ENCODE measurements around the gene FBXL16.

FBXL16 gene

DNA sequence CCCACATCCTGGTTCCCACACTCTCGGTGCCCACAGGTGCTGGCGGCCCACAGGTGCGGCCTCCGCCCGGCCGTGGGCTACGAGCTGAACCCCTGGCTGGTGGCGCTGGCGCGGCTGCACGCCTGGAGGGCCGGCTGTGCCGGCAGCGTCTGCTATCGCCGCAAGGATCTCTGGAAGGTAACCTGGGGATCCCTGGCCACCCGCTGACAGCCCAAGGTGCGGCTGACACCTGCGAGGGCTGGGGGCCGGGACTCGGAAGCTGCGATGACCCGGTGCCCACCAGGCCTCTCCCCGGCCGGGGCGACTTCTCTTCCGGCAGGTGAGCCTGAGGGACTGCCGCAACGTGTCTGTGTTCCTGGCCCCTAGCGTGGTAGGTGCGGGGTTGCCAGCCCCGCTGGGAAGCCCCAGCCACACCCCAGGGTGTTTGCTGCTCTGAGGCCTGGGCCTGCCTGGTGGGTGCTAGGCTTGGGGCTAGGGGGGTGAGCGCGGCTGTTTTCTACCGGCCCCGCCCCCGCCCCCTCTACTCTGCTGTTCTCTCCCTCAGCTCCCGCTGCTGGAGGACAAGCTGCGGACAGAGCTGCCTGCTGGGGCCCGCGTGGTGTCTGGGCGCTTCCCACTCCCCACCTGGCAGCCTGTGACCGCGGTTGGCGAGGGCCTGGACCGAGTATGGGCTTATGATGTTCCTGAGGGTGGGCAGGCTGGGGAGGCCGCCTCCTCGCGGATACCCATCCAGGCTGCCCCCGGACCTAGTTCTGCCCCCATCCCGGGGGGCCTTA lies 16.4 kb upstream of the FBXL16 start:
- TF ChIP-seq, protein P1, sequence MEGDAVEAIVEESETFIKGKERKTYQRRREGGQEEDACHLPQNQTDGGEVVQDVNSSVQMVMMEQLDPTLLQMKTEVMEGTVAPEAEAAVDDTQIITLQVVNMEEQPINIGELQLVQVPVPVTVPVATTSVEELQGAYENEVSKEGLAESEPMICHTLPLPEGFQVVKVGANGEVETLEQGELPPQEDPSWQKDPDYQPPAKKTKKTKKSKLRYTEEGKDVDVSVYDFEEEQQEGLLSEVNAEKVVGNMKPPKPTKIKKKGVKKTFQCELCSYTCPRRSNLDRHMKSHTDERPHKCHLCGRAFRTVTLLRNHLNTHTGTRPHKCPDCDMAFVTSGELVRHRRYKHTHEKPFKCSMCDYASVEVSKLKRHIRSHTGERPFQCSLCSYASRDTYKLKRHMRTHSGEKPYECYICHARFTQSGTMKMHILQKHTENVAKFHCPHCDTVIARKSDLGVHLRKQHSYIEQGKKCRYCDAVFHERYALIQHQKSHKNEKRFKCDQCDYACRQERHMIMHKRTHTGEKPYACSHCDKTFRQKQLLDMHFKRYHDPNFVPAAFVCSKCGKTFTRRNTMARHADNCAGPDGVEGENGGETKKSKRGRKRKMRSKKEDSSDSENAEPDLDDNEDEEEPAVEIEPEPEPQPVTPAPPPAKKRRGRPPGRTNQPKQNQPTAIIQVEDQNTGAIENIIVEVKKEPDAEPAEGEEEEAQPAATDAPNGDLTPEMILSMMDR (IDR thresholded peaks at IDR 0.05): no peak
- peaks cover 19 to 29% of the 10 kb centered on the region in 2 experiments for H3K4me1 ChIP-seq (ENCODE audit: control insufficient read depth in 1 of 2, insufficient read depth in 1 of 2, low read depth in 1 of 2, low read length in 1 of 2)
- no peaks in the 10 kb centered on the region for H3K9me3 ChIP-seq
- peak overlapping the region; percentile 76 to 78 for H3K4me3 ChIP-seq (ENCODE audit: low read depth in 1 of 2, low read length in 1 of 2)
- H3K27me3 ChIP-seq: peaks cover 68% of the 10 kb centered on the region
- peak overlapping the region; percentile 69 for H3K27ac ChIP-seq
- H3K36me3 ChIP-seq: no peaks in the 10 kb centered on the region

DNA sequence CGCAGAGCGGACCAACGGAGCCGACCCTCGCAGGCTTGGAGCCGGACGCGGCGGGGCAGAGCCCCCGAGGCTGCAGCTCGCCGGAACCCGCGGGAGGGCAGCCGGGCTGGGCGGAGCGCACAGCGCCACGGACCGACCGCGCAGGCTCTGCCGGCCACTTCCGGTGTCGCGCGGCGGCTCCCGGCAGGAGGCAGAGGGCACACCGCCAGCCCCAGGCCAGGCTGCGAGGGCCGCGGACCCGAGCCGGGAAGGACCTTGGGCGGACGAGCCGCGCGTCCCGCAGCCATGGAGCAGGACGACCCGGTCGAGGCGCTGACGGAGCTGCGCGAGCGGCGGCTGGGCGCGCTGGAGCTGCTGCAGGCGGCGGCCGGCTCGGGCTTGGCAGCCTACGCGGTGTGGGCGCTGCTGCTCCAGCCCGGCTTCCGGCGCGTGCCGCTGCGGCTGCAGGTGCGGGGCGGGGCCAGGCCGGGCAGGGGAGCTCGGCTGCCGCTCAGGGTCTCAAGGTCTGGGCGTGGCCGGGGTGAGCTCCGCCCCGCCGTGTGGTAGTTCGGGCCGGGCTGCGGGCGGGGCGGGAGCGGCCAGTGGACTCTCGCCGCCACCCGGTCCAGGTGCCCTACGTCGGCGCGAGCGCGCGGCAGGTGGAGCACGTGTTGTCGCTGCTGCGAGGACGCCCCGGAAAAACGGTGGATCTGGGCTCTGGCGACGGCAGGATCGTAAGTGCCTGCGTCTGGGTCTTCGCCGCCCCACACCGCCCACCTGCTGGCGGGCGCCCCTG lies 15.6 kb upstream of the FBXL16 start, which contains the start of gene ANTKMT:
TSS of gene ANTKMT (plus strand) at position 157 of the 775 bp plus-strand sequence. CDS start at position 286, 129 bp downstream.
- H3K9me3 ChIP-seq: no peaks in the 10 kb centered on the region
- H3K27me3 ChIP-seq: peaks cover 68% of the 10 kb centered on the region
- TF ChIP-seq, protein P1 (IDR thresholded peaks at IDR 0.05): peak; percentile 27
- H3K4me1 ChIP-seq (ENCODE audit: control insufficient read depth in 1 of 2, insufficient read depth in 1 of 2, low read depth in 1 of 2, low read length in 1 of 2): peaks cover 19 to 23% of the 10 kb centered on the region in 2 experiments
- peak within 1 kb of the TSS; percentile 76 to 78 for H3K4me3 ChIP-seq (ENCODE audit: low read depth in 1 of 2, low read length in 1 of 2)
- H3K36me3 ChIP-seq: no peaks in the 10 kb centered on the region
- H3K27ac ChIP-seq: peak within 1 kb of the TSS; percentile 69

DNA sequence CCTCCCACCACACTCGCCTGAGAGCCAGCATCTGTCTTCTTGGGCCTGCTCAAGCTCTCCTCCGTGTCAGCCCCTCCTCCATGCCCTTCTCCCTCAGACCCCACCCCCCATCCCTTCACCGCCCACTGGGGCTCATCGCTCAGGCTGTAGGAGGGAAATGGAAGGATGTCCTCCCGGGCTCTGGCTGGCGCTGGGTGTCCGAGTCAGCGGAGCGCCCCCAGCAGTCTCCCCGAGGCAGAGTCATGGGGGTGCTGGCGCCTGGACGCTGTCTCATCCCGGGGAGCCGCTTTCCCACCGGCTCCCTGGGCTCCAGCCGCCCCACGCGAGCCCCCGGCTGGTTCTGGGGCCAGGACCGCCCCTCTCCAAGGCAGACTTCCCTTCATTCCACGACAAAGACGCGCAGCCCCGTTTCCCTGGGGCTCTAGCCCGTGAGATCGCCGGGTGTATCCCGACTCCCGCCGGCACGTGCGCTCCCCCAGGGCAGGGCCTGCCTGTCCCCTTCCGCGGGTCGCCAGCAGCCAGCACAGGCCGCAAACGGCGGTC lies 14.9 kb upstream of the FBXL16 start:
- Histone ChIP-seq H3K9me3 (no peaks in the 10 kb centered on the region), H3K27ac (peak overlapping the region; percentile 69), H3K4me1 (ENCODE audit: control insufficient read depth in 1 of 2, insufficient read depth in 1 of 2, low read depth in 1 of 2, low read length in 1 of 2) (peaks cover 25 to 29% of the 10 kb centered on the region in 2 experiments), H3K27me3 (peaks cover 68% of the 10 kb centered on the region), H3K4me3 (ENCODE audit: low read depth in 1 of 2, low read length in 1 of 2) (peak overlapping the region; percentile 76 to 78), H3K36me3 (no peaks in the 10 kb centered on the region)
- TF ChIP-seq, protein P1 (IDR thresholded peaks at IDR 0.05): no peak

DNA sequence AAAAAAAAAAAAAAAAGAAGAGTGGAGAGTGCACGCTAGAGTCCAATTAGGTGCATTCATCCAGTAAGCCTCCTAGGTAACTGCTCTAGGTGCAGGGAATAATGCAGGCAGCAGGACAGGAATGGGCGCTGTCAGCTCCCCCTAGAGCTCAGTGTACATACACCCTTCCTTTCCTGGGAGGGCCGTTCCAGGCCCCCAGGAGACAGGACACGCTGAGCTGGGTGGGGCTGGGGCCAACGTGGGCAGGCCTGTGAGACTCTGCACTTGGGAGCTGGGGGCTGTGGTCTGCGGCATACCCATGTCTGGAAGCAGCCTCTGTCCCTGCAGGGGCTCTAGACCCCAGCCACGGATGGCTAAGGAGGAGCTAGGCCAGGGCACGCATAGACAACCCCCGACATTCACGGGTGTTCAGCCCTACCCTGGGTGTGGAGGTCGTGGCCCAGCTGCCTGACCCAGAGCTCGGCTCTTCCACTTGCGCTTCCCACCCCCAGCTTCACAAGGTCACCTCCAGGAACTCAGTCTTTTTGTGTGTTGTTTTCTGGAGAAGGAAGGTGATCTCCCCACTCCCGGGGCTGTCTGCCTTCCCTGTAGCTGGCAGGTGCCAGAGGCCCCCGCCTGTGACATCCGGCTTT lies 14.3 kb upstream of the FBXL16 start:
- Histone ChIP-seq H3K27me3 (peaks cover 68% of the 10 kb centered on the region), H3K4me1 (ENCODE audit: control insufficient read depth in 1 of 2, insufficient read depth in 1 of 2, low read depth in 1 of 2, low read length in 1 of 2) (peaks cover 29 to 33% of the 10 kb centered on the region in 2 experiments), H3K36me3 (no peaks in the 10 kb centered on the region), H3K27ac (no peak overlapping the region), H3K4me3 (ENCODE audit: low read depth in 1 of 2, low read length in 1 of 2) (peak overlapping the region; percentile 76 to 78), H3K9me3 (no peaks in the 10 kb centered on the region)
- TF ChIP-seq, protein P1 (IDR thresholded peaks at IDR 0.05): no peak

DNA sequence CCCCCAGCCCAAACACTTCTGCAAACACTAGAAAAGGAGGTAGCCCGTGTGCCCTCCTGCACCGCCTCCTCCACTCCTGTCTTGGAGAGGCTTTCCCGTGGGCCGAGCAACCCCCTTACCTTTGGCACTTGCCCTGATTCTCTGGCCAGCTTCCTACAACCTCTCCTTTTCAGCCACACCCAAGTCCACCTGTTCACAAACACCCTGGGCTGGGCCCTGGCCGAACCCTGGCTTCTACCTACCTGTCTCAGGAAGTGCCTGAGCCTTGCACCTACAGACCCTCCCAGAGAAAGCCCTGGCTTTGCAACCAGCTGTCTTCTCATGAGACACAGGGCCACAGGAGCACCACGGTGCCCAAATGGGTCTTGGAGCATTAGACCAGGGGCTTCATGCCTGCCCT lies 13.3 kb upstream of the FBXL16 start:
- H3K4me1 ChIP-seq (ENCODE audit: control insufficient read depth in 1 of 2, insufficient read depth in 1 of 2, low read depth in 1 of 2, low read length in 1 of 2): peaks cover 29 to 38% of the 10 kb centered on the region in 2 experiments
- TF ChIP-seq, protein P1 (IDR thresholded peaks at IDR 0.05): no peak

More for the DNA sequence above, 13.3 kb upstream of the FBXL16 start:
- no peak overlapping the region for H3K4me3 ChIP-seq (ENCODE audit: low read depth in 1 of 2, low read length in 1 of 2)
- H3K27ac ChIP-seq: no peak overlapping the region
- no peaks in the 10 kb centered on the region for H3K9me3 ChIP-seq
- peaks cover 68% of the 10 kb centered on the region for H3K27me3 ChIP-seq
- H3K36me3 ChIP-seq: no peaks in the 10 kb centered on the region
